Epithelial cell of proximal tubule (primary cell): Measurements from ENCODE around the gene USP9X. TPM values are rescaled to one million over a fixed set of nuclear protein-coding genes. Genes with fewer than 3 reads are reported as not detected.

ENCODE experiments used
- DNase-seq: peaks from one replicate; pipeline ENCODE4 v3.0.0-alpha.2; 2011; ENCODE audit warnings: low read depth
- H3K4me3 ChIP-seq: 2 replicates; pipeline ENCODE4 v1.5.1; 2011; ENCODE audit warnings: low read depth, mild to moderate bottlenecking, low read length
- CTCF ChIP-seq: conservative IDR thresholded peaks from 2 replicates; pipeline ENCODE4 v1.5.1; 2012; ENCODE audit warnings: low read depth, mild to moderate bottlenecking, low read length
- total RNA-seq: library from RNA; depleted of rRNA; stranded (reverse); fragments of >200 nt; gene quantifications from 2 replicates; pipeline ENCODE4 v1.2.3, GENCODE V29; 2015

USP9X gene
- total RNA-seq, 1 donor from 2014 or later, result 34.8 TPM

- TF ChIP-seq CTCF, result no peak
- no peak overlapping the region for H3K4me3 ChIP-seq
- no peak for DNase-seq
These were observed 156.7 kb downstream of the USP9X start for GRCh38 chrX:41241962-41242361.

GRCh38 chrX:41245641-41246040 is 160.4 kb downstream of the USP9X start:
- no peak for DNase-seq
- TF ChIP-seq CTCF, result no peak
- H3K4me3 ChIP-seq, result no peak overlapping the region

GRCh38 chrX:41250867-41251266 is 165.6 kb downstream of the USP9X start:
- H3K4me3 ChIP-seq, result no peak overlapping the region
- TF ChIP-seq CTCF, result no peak
- no peak for DNase-seq

- no peak overlapping the region for H3K4me3 ChIP-seq
- no peak for TF ChIP-seq CTCF
- DNase-seq, result no peak
These were observed 172.6 kb downstream of the USP9X start for GRCh38 chrX:41257801-41258200.

GRCh38 chrX:41258226-41258625 is 173.0 kb downstream of the USP9X start:
- DNase-seq, result no peak
- no peak overlapping the region for H3K4me3 ChIP-seq
- TF ChIP-seq CTCF, result no peak

- H3K4me3 ChIP-seq, result no peak overlapping the region
- no peak for DNase-seq
- TF ChIP-seq CTCF, result no peak
These were observed 173.6 kb downstream of the USP9X start for GRCh38 chrX:41258871-41259270.

- DNase-seq, result no peak
- H3K4me3 ChIP-seq, result no peak overlapping the region
- no peak for TF ChIP-seq CTCF
These were observed 174.3 kb downstream of the USP9X start for GRCh38 chrX:41259516-41259915.
